ENCODE results near the gene PRMT9.

Gene PRMT9

DNA sequence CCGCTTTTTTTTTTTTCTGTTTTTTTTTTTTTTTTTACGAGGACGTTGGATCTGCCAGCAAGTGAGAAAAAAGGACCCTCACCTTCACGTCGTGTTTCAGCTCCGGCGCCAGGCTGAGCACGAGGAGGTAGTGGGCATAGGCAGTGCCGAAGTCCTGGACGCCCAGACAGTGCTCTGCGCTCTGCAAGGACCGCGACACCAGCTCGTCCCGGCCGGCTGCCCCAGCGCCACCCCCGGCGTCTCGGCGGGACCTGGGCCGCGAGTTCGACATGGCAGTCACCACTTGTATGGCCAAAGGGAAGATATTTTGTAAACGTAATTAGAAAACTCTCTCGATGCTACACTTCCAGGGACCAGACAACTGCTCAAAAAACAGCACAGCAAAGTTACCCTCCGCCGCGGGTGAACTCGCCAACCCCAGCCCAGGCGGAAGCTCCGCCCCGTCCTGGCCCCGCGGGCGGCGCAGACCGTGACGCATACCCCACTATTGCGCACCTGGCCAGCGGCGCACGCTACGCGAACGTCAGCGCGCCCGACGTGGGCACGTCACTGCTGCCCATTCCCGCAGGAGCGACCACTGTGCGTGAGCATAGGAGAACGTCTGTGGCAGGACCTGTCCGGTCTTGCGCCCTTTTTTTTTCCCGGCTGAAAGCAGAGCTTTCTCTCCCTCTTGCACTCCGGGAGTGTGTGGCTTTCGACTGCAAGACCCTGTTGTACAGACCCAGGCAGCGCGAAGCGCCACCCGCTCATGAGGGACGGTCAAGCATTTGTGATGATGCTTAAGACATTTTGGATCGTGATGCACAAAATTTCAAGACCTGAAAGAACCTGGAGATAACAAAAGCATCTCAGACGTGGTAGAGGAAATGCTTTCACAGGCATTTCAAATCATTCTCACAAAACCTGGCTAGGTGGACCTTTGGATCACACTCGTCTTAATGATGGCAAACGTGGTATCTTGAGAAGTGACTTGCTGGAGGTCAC lies at the start of gene PRMT9:
Gene PRMT9 (minus strand): TSS at position 447 of the 984 bp plus-strand sequence. CDS start 176 bp downstream, at position 271.
- peak; percentile 84 to 85 for DNase-seq (ENCODE audit: low read depth in 2 of 2)

GRCh38 chr4:147732518-147733235 lies 48.7 kb upstream of the PRMT9 start:
- DNase-seq (ENCODE audit: low read depth in 2 of 2), result no peak

DNA sequence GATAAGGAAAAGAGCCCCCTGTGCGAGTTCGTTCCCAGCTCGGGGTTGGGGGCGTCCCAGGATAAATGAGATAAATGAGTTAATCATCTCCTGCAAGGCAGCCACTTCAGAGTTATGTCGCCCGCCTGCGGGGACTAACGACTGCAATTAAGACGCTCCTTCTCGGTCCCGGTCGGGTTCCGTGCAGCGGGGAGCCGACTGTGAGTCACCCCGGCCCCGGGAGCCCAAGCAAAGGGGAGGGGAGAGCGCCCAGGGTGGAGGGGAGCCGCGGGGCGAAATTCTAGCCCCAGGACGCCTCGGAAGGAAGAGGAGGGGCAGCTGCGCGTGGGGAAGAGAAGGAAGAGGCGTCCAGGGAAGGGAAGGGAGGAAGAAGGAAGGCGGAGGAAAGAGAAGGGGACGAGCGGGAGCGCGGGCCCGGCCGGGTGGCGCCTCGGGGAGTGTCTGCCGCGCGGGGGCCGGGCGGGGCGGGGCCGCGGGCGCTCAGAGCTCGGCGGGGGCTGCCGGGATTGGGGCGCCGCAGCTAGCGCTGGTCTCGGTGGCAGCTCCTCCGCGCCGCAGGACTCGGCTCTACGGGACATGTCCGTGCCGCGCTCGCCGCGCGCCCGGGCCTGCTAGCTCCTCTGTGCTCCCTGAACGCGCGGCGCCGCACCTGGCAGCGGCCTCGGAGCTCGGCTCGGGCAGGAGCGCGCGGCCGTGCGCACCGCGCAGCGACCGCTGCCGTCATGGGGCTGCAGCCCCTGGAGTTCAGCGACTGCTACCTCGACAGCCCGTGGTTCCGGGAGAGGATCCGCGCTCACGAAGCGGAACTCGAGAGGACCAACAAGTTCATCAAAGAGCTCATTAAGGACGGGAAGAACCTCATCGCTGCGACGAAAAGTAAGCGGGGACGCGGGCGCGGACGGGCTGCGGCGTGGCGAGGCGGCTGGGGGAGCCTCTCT lies 47.9 kb upstream of the PRMT9 start, which contains the start of gene ARHGAP10:
Gene ARHGAP10 (plus strand): TSS at position 509 of the 938 bp plus-strand sequence. CDS start 214 bp downstream, at position 723.
- peak; percentile 41 to 54 for DNase-seq (ENCODE audit: low read depth in 2 of 2)

GRCh38 chr4:147730333-147730732 lies 46.4 kb upstream of the PRMT9 start:
- no peak for DNase-seq (ENCODE audit: low read depth in 2 of 2)

DNA sequence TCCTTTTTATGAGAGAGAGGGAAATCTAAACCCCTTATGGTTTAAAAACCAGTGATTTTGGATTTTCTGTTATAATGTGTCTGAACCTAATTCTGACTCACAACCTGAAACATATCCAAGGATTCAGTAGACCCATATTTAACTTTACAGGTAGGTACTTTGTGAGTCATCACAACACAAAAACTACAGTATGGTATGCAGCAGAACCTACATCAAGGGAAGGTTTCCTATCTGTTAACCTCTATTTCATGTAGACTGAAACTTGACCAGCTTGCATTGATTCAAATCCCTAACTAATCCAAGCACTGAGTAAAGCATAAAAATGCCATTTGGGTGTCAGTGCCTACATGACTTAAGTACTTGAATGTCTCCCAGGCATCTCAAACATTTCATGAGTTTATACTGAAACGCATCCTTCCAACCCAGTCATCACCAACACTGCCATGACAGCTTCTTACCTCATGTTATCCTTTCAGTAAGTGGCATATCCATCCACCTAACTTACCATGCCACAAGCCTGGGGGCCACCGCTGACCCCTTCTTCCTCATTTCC lies 43.6 kb upstream of the PRMT9 start:
- no peak for DNase-seq (ENCODE audit: low read depth in 2 of 2)

- DNase-seq (ENCODE audit: low read depth in 2 of 2), result no peak
These were observed 41.7 kb upstream of the PRMT9 start for GRCh38 chr4:147725673-147726072.

DNA sequence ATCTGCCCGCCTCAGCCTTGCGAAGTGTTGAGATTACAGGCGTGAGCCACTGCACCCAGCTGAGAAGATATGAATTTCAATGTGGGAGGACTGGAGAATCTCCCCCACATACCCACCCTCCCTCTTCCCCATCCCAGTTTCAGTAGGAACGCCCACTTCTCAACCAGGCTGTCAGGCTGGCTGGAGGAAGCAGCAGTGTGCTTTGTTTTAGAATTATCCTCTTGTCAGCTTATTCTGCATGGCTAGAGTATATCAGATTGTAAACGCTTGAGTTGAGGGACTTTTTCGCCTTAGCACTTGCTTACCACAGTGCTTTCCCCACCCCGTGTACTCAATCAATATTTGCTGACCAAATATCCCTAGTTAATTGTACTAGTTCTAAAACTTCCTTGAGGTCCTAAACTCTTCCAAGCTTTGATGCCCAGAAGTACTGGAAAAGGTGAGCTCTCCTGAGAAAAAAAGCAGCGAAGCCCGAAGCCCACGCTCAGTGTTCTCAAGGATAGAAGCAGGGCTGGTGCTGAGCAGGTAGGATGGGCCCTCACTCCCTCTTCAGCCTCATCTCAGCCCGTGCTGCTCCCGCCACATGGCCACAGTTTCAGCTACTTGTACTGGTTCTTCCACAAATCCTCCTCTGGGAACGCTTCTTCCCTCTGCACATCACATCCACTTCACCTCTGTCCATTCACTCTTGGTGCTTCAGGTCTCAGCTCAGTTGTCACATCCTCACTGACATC lies 40.7 kb upstream of the PRMT9 start:
- no peak for DNase-seq (ENCODE audit: low read depth in 2 of 2)

GRCh38 chr4:147723326-147723725 lies 39.4 kb upstream of the PRMT9 start:
- no peak for DNase-seq (ENCODE audit: low read depth in 2 of 2)

DNA sequence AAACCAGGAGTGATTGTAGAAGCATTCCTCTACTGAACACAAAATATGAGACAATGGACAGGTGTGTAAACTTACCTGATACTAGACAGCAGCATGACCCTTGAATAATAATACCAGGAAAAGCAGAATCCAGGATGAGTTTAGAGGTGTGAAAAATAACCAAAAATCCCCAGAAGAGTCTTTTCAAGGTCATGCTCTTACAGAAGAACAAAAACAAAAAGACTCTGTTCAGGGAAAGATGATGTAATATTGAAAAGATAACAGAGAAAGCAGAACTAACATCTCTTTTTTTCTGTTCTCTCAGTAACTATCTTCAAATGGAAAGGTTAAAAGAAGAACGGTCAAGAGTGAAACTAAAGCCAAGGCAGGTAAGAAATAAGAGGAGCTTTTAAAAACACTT lies 33.9 kb upstream of the PRMT9 start:
- DNase-seq (ENCODE audit: low read depth in 2 of 2), result no peak

DNA sequence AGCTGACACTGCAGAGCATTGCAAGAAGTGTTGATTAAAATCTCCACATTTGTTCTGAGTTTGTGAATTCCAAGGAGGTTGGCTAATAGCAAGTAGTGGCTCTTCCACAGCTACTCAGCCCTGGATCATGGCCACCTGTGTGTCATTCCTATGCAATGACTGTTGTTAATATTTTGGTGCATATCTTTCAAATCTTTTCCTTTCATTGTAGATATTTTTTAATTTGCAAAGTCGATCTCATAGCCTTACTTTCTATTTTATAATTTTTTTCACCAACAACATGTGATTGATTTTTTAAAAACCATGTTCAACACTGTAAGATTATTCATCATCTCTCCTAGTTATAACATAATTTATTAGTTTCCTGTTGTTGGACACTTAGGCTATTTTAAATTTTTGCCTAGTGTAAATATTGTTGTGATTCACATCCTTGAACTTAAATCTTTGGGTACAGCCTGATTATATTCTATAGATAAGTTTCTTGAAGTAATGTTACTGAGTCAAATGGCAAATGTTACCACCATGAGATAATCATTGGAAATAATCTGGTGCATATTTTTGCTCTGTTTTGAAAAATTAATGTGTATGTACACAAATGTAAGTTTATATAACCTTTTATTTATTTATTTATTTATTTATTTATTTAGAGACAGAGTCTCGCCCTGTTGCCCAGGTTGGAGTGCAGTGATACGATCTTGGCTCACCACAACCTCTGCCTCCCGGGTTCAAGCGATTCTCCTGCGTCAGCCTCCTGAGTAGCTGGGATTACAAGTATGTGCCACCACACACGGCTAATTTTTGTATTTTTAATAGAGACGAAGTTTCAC lies 30.8 kb upstream of the PRMT9 start:
- no peak for DNase-seq (ENCODE audit: low read depth in 2 of 2)

DNA sequence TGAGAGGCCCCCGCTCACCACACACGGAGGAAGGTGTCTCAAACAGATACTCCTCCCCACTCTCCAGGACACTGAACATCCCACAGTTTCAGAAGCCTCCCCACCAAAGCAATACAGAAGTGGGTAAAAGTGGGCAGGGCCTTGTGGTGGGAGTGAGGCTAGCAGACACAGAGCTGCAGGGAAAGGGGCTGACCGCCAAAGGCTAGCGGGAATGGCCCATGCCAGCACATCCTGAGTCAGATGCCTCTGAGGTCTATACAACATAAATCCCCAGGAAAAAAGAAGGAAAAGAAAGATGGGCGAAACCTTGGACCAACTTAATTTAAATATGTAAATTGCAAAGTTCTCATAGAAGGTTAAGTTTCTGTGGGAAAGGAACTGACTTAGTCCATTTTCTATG lies 26.0 kb upstream of the PRMT9 start:
- no peak for DNase-seq (ENCODE audit: low read depth in 2 of 2)

GRCh38 chr4:147707892-147708672 lies 24.1 kb upstream of the PRMT9 start:
- DNase-seq (ENCODE audit: low read depth in 2 of 2), result no peak

DNA sequence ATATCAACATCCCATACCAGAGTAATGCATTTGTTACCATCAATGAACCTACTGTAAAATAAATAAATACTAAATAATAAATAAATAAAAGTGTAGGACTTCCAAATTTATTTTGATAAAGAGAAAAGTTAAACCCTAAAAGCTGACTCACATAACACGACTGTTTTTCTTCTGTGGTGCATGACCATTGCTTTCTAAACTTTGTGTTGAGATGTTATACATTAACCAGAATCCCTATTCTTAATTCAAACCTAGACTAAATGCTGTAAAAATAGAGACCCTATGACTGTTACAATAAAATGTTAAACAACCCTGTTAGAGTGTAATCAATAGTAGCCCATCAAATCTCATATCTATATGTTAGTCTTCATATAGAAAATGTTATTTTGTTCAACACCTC lies 20.9 kb upstream of the PRMT9 start:
- no peak for DNase-seq (ENCODE audit: low read depth in 2 of 2)

GRCh38 chr4:147696866-147697265 lies 12.9 kb upstream of the PRMT9 start:
- no peak for DNase-seq (ENCODE audit: low read depth in 2 of 2)

DNA sequence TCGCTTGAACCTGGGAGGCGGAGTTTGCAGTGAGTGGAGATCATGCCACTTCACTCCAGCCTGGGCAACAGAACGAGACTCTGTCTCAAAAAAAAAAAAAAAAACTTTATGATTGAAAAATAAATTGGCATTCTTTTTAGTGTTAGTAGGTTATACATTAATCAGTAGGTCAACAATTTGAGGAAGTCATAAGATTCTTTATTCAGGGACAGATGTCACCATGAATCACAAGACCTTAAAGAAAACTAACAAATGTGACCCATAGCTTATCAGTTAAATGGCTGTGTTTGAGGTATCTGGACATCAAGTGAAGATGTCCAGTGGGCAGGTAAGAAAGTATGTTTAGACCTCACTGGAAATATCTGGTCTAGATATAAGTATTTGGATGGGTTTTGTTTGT lies 9.3 kb upstream of the PRMT9 start:
- DNase-seq (ENCODE audit: low read depth in 2 of 2), result no peak

GRCh38 chr4:147691820-147692219 lies 7.9 kb upstream of the PRMT9 start:
- no peak for DNase-seq (ENCODE audit: low read depth in 2 of 2)

- DNase-seq (ENCODE audit: low read depth in 2 of 2), result no peak
These were observed 5.1 kb upstream of the PRMT9 start for GRCh38 chr4:147689067-147689466.

GRCh38 chr4:147683188-147683591 lies 773 bp downstream of the PRMT9 start:
- DNase-seq (ENCODE audit: low read depth in 2 of 2), result no peak

- DNase-seq (ENCODE audit: low read depth in 2 of 2), result no peak
These were observed 1.2 kb downstream of the PRMT9 start for GRCh38 chr4:147682755-147683154.
